Keratinocyte (primary cell): ENCODE results near the gene CTSD.

Experiments used
- CTCF ChIP-seq, 3 experiments: IDR thresholded peaks in 1 of 3; conservative IDR thresholded peaks in 1 of 3; optimal IDR thresholded peaks in 1 of 3; 2 replicates in 2 of 3; 3 replicates in 1 of 3; pipeline versions ENCODE3 to v1.5.1; 2011; ENCODE audit warnings: low read length in 3 of 3, mild to moderate bottlenecking in 3 of 3, moderate library complexity in 2 of 3, control low read depth in 1 of 3, inconsistent platforms in 1 of 3; ENCODE audit not compliant: insufficient read depth in 2 of 3; ENCODE audit errors: extremely low read depth in 1 of 3
- EZH2 ChIP-seq: IDR thresholded peaks from one replicate; pipeline ENCODE4 v1.6.1; 2012; ENCODE audit warnings: inconsistent platforms, mild to moderate bottlenecking, low read length, moderate library complexity

GRCh38 chr11:1734641-1735081 is 29.1 kb downstream of the CTSD start:
- no peak for TF ChIP-seq EZH2
- TF ChIP-seq CTCF (optimal IDR thresholded peaks at IDR 0.05 in 1 of 3, IDR thresholded peaks at IDR 0.05 in 1 of 3, conservative IDR thresholded peaks at IDR 0.05 in 1 of 3; ENCODE audit: extremely low read depth in 1 of 3, insufficient read depth in 2 of 3, low read length in 3 of 3): no peak
